ENCODE data around the gene FMNL3. TPM values are rescaled to one million over a fixed set of nuclear protein-coding genes. Genes with fewer than 3 reads are reported as not detected.

The FMNL3 gene
- total RNA-seq, 2 experiments from 2014 or later: 37.4 to 38.2 TPM

DNA sequence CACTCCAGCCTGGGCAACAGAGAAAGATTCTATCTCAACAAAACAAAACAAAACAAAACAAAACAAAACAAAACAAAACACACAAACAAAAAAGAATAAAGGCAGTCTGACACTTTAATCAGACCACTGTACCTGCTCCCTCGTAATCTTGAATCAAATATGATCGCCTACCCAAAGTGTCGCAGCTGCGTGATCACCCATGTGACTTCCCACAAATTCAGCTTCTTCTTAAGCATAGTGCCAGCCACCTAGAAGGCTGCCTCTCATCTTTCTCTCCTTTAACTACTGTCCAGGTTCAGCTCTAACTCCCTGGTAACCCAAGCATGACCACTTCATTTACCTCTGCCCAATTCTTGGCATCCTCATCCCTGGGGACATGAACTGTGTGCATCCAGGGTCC lies 37.4 kb downstream of the FMNL3 start:
- no peak for DNase-seq
- POLR2A ChIA-PET: no interaction called here
- Mint-ChIP-seq H3K36me3 (ENCODE audit: low read depth) (peaks cover 25% of the 10 kb centered on the region), H3K9me3 (peaks cover 3% of the 10 kb centered on the region), H3K27me3 (no peaks in the 10 kb centered on the region), H3K27ac (peak overlapping the region; percentile 95), H3K4me3 (no peak overlapping the region), H3K4me1 (peaks cover 86% of the 10 kb centered on the region)
- CTCF ChIA-PET: interaction anchor here (0.5 to 8.5 kb wide), 10 partner anchors 8 to 401 kb away, joined by 3 to 57 read pairs (median 4); partner anchors contain the start of genes FMNL3 and TMBIM6

- DNase-seq: no peak
- ChIA-PET POLR2A (no interaction called here), CTCF (interaction anchor here (0.6 to 8.5 kb wide), 9 partner anchors 10 to 41 kb away, joined by 3 to 57 read pairs (median 4); partner anchors contain the start of gene FMNL3)
- Mint-ChIP-seq H3K27me3 (no peaks in the 10 kb centered on the region), H3K27ac (peak overlapping the region; percentile 60), H3K4me3 (no peak overlapping the region), H3K36me3 (ENCODE audit: low read depth) (peaks cover 38% of the 10 kb centered on the region), H3K9me3 (peaks cover 3% of the 10 kb centered on the region), H3K4me1 (peaks cover 87% of the 10 kb centered on the region)
These were observed 39.7 kb downstream of the FMNL3 start for GRCh38 chr12:49667325-49668090.

DNA sequence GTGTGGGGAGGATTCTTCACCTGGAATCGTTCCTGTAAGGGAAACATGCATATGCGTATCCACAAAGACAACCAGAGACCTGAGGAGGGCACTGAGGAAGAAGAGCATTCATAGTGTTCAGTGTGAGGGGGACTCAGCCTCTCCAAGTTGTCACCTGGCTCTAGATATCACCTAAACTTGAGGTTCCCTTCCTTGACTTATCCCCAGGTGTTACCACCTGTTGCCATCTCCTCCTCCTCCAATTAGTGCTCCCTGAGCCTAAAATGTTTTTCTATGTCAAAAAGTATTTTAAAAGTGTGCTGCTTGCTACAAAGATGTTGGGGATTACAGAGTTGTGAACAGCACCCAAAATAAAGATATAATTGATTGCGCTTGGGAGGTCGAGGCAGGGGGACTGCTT lies 41.0 kb downstream of the FMNL3 start:
- Mint-ChIP-seq H3K9me3 (peaks cover 3% of the 10 kb centered on the region), H3K27ac (no peak overlapping the region), H3K4me3 (no peak overlapping the region), H3K4me1 (peaks cover 87% of the 10 kb centered on the region), H3K36me3 (ENCODE audit: low read depth) (peaks cover 52% of the 10 kb centered on the region), H3K27me3 (no peaks in the 10 kb centered on the region)
- CTCF ChIA-PET: interaction anchor here (1.1 to 2.1 kb wide), 3 partner anchors 10 to 42 kb away, joined by 3 to 5 read pairs (median 4); no protein-coding TSS in a partner anchor
- no peak for DNase-seq
- POLR2A ChIA-PET: no interaction called here

DNA sequence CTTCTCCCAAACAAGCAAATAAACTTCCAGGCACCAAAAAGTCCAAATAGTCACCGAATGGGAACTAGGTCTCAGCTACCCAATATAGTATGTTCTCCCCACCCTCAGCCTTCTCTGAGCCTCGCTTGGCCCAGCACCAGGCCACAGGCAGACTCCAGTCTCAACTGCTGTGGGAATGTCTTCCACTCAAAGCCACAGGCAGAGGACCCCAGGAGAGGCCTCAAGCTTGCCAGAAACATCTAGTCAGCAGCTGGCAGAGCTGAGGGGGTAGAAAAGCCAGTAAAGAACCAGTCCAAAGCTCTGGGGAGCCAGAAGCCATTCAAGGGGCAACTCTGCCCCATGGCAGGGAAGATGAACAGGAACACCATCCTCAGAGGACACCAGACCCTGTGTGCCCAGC lies 41.8 kb downstream of the FMNL3 start:
- peaks cover 3% of the 10 kb centered on the region for H3K9me3 Mint-ChIP-seq
- no peaks in the 10 kb centered on the region for H3K27me3 Mint-ChIP-seq
- peaks cover 55% of the 10 kb centered on the region for H3K36me3 Mint-ChIP-seq (ENCODE audit: low read depth)
- no peak for DNase-seq
- CTCF ChIA-PET: interaction anchor here (1.1 to 3.1 kb wide), 5 partner anchors 10 to 43 kb away, joined by 3 to 7 read pairs (median 5); partner anchors contain the start of gene FMNL3
- H3K27ac Mint-ChIP-seq: peak overlapping the region; percentile 85
- no peak overlapping the region for H3K4me3 Mint-ChIP-seq
- POLR2A ChIA-PET: interaction anchor here (0.6 kb wide), 1 partner anchor 79 kb away, joined by 3 read pairs; no protein-coding TSS in a partner anchor
- H3K4me1 Mint-ChIP-seq: peaks cover 86% of the 10 kb centered on the region

DNA sequence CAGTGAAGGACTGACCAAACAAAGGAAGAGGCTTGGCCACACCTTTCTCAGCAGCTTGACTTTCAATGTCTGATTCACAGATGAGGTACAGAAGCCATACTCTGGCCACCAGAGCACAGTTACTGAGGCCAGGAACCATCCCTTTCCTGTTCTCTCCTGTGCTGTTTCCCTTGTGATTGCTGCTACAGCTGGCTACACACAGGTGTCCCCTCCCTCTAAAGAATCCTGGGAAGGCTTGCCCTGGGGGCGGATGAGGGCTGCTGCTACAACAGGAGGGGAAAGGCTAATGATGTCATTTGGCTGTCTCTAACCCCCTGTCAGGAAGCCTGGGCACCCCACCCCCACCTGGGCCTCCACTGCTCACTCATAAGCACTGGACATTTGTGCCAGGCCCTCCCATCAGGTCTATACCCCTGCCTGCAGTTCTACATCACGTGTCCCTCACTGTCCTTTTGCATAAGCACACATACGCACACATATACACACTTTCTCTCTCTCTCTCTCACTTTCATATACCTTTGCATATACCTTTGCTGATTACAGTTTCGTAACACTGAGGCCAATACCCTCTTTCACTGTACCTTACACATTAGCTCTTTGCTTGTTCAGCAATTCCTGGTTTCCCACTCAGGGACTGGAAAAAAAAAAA lies 42.5 kb downstream of the FMNL3 start:
- no peaks in the 10 kb centered on the region for H3K27me3 Mint-ChIP-seq
- ChIA-PET CTCF (interaction anchor here (0.9 to 3.1 kb wide), 7 partner anchors 11 to 77 kb away, joined by 3 to 7 read pairs (median 5); partner anchors contain the start of genes FMNL3 and TMBIM6), POLR2A (interaction anchor here (0.6 kb wide), 1 partner anchor 78 kb away, joined by 3 read pairs; no protein-coding TSS in a partner anchor)
- peaks cover 80% of the 10 kb centered on the region for H3K4me1 Mint-ChIP-seq
- no peaks in the 10 kb centered on the region for H3K9me3 Mint-ChIP-seq
- H3K27ac Mint-ChIP-seq: peak overlapping the region; percentile 85
- H3K36me3 Mint-ChIP-seq (ENCODE audit: low read depth): peaks cover 58% of the 10 kb centered on the region
- H3K4me3 Mint-ChIP-seq: no peak overlapping the region
- no peak for DNase-seq

DNA sequence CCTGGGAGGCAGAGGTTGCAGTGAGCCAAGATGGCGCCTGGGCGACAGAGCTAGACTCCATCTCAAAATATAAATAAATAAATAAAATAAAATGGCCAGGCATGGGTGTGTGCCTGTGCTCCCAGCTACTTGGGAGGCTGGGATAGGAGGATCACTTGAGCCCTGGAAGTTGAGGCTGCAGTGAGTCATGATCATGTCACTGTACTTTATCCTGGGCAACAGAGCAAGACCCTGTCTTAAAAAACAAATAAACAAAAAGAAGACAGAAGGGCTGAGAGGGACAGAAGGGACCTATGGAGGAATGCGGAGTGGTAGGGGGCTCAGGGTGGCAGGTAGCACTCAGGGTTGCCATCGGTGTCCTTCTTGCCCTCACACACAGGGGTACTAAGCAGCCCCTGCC lies 43.0 kb downstream of the FMNL3 start:
- H3K27me3 Mint-ChIP-seq: no peaks in the 10 kb centered on the region
- H3K4me3 Mint-ChIP-seq: no peak overlapping the region
- no peaks in the 10 kb centered on the region for H3K9me3 Mint-ChIP-seq
- ChIA-PET POLR2A (no interaction called here), CTCF (interaction anchor here (0.9 to 3.4 kb wide), 9 partner anchors 11 to 77 kb away, joined by 3 to 10 read pairs (median 5); partner anchors contain the start of genes FMNL3 and TMBIM6)
- H3K4me1 Mint-ChIP-seq: peaks cover 76% of the 10 kb centered on the region
- peak overlapping the region; percentile 96 for H3K27ac Mint-ChIP-seq
- no peak for DNase-seq
- peaks cover 60% of the 10 kb centered on the region for H3K36me3 Mint-ChIP-seq (ENCODE audit: low read depth)

GRCh38 chr12:49662998-49663843 lies 44.0 kb downstream of the FMNL3 start:
- peak; percentile 85 for DNase-seq
- H3K9me3 Mint-ChIP-seq: no peaks in the 10 kb centered on the region
- peak overlapping the region; percentile 96 for H3K27ac Mint-ChIP-seq
- H3K4me1 Mint-ChIP-seq: peaks cover 70% of the 10 kb centered on the region
- ChIA-PET POLR2A (no interaction called here), CTCF (interaction anchor here (0.5 to 4.3 kb wide), 13 partner anchors 9 to 152 kb away, joined by 3 to 34 read pairs (median 5); partner anchors contain the start of genes FMNL3 and TMBIM6)
- H3K27me3 Mint-ChIP-seq: no peaks in the 10 kb centered on the region
- H3K4me3 Mint-ChIP-seq: peak overlapping the region; percentile 69
- peaks cover 60% of the 10 kb centered on the region for H3K36me3 Mint-ChIP-seq (ENCODE audit: low read depth)

GRCh38 chr12:49661746-49662145 lies 45.5 kb downstream of the FMNL3 start:
- CTCF ChIA-PET: interaction anchor here (1.4 to 4.3 kb wide), 7 partner anchors 8 to 116 kb away, joined by 3 to 34 read pairs (median 7); partner anchors contain the start of gene FMNL3
- H3K4me3 Mint-ChIP-seq: no peak overlapping the region
- peak overlapping the region; percentile 96 for H3K27ac Mint-ChIP-seq
- no peak for DNase-seq
- no peaks in the 10 kb centered on the region for H3K9me3 Mint-ChIP-seq
- H3K36me3 Mint-ChIP-seq (ENCODE audit: low read depth): peaks cover 67% of the 10 kb centered on the region
- H3K27me3 Mint-ChIP-seq: no peaks in the 10 kb centered on the region
- POLR2A ChIA-PET: no interaction called here
- peaks cover 62% of the 10 kb centered on the region for H3K4me1 Mint-ChIP-seq

DNA sequence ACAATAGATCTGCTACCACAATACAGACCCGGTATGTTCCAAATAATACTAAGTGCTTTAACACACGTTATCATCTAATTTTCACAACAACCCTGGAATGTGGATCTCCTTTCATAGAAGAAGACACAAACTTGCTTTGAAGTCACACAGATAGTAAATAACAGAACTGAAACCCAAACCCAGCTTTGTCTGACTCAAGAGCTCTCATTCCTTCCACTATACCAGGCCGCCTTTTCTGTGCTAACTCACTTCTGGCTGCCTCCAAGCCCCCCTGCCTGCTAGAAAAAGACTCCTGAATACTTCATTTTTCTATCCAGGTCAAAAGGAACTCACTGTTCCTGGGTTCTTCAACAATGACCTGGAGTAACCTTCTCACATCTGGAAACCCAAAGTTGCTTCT lies 46.0 kb downstream of the FMNL3 start:
- H3K27ac Mint-ChIP-seq: peak overlapping the region; percentile 37
- DNase-seq: no peak
- H3K4me1 Mint-ChIP-seq: peaks cover 66% of the 10 kb centered on the region
- H3K4me3 Mint-ChIP-seq: peak overlapping the region; percentile 1
- peaks cover 71% of the 10 kb centered on the region for H3K36me3 Mint-ChIP-seq (ENCODE audit: low read depth)
- ChIA-PET POLR2A (no interaction called here), CTCF (interaction anchor here (0.5 to 4.3 kb wide), 7 partner anchors 11 to 116 kb away, joined by 3 to 34 read pairs (median 3); partner anchors contain the start of gene FMNL3)
- no peaks in the 10 kb centered on the region for H3K9me3 Mint-ChIP-seq
- no peaks in the 10 kb centered on the region for H3K27me3 Mint-ChIP-seq

- Mint-ChIP-seq H3K27me3 (no peaks in the 10 kb centered on the region), H3K36me3 (ENCODE audit: low read depth) (peaks cover 60% of the 10 kb centered on the region), H3K4me3 (no peak overlapping the region), H3K27ac (no peak overlapping the region), H3K9me3 (no peaks in the 10 kb centered on the region), H3K4me1 (peaks cover 64% of the 10 kb centered on the region)
- DNase-seq: no peak
- ChIA-PET POLR2A (no interaction called here), CTCF (interaction anchor here (2.2 to 4.3 kb wide), 2 partner anchors 13 to 47 kb away, joined by 8 to 34 read pairs; partner anchors contain the start of gene FMNL3)
These were observed 47.5 kb downstream of the FMNL3 start for GRCh38 chr12:49659753-49660152.

DNA sequence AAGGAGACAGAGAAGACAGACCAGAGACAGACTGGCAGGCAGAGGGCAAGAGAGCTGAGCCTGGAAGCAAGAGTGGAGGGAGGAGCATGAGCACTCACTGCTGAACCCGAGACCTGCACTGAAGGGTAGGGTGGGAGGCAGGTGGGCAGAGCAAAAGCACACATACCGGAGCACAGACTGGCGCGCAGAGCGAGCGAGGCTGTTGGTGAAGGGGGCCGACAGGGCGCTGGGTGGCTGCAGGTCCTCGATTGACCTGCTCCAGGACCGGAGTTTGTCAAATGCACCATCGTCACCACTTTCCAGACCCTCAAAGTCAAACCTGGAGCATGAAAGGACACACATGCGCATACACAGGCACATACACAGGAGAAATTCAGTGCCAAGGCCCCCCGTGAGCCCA lies 48.9 kb downstream of the FMNL3 start:
- CTCF ChIA-PET: interaction anchor here (0.8 to 2.0 kb wide), 3 partner anchors 10 to 112 kb away, joined by 3 to 5 read pairs (median 4); no protein-coding TSS in a partner anchor
- peak overlapping the region; percentile 84 for H3K27ac Mint-ChIP-seq
- H3K27me3 Mint-ChIP-seq: no peaks in the 10 kb centered on the region
- no peaks in the 10 kb centered on the region for H3K9me3 Mint-ChIP-seq
- H3K4me3 Mint-ChIP-seq: no peak overlapping the region
- no peak for DNase-seq
- POLR2A ChIA-PET: no interaction called here
- H3K4me1 Mint-ChIP-seq: peaks cover 50% of the 10 kb centered on the region
- H3K36me3 Mint-ChIP-seq (ENCODE audit: low read depth): peaks cover 60% of the 10 kb centered on the region

All from activated CD4-positive, alpha-beta T cell treated with anti-CD3 and anti-CD28 coated beads, Interleukin-2, amount 10 ng/mL, durations not matched to agents 7 days and 5 days (primary cell).